ENCODE results near the gene OR51G2.
"Not testable (repeated sequence)": the region's sequence is repeated elsewhere in the genome, so short reads cannot be mapped to it uniquely, and the experiment has no call there.

OR51G2 gene

DNA sequence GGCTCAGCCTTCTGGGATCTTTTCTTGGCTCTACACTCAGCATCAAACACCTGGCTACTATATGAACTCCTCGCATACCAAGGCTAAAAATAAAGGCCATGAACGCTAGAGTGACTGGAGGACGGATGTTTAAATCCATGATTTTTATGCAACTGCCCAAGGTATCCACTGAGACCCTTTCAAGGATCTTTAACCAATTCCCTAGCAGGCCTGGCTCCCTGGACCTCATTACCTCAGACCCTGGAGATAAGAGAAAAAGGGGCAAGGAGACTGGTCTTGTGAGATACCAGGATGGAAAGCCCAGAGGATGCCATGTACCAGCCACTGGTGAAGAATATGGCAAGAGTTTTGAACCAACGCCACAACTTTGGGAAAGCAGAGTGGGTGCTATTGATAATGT, at the start of gene OR51G2:
Gene OR51G2 (minus strand): TSS at position 101 of the 400 bp plus-strand sequence. CDS start 3,687 bp downstream, outside the sequence.
- DNase-seq (ENCODE audit: low spot score), result no peak

DNA sequence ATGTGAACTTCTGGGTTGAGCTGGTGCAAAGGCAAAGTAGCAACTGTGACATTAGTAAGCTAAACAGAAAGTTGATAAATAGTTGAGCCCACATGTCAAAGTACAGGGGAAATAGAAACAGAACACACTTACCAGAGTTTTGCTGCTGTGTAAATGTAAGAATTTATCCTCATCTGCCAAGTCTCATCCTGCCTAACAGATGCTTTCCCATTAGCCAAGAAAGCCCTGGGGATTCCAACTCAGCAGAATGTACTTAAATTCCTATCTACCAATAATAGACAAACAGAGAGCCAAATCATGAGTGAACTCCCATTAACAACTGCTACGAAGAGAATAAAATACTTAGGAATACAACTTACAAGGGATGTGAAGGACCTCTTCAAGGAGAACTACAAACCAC, 43.7 kb upstream of the OR51G2 start:
- DNase-seq (ENCODE audit: low spot score), result no peak

GRCh38 chr11:4960877-4961276, 41.7 kb upstream of the OR51G2 start:
- DNase-seq (ENCODE audit: low spot score), result no peak

- no peak for DNase-seq (ENCODE audit: low spot score)
Observed at GRCh38 chr11:4957396-4957795, 38.2 kb upstream of the OR51G2 start.

GRCh38 chr11:4955613-4956012, 36.5 kb upstream of the OR51G2 start, which contains the start of gene OR51A2:
TSS of gene OR51A2 (minus strand) at chr11:4955713. CDS start at chr11:4955713, 0 bp downstream.
- not testable (repeated sequence) for DNase-seq (ENCODE audit: low spot score)

GRCh38 chr11:4947505-4947904, 28.4 kb upstream of the OR51G2 start, which contains the start of gene OR51A4:
TSS of gene OR51A4 (minus strand) at chr11:4947605. CDS start at chr11:4947100, 505 bp downstream.
- no peak for DNase-seq (ENCODE audit: low spot score)

GRCh38 chr11:4936745-4937144, 17.6 kb upstream of the OR51G2 start:
- no peak for DNase-seq (ENCODE audit: low spot score)

GRCh38 chr11:4932751-4933150, 13.6 kb upstream of the OR51G2 start:
- no peak for DNase-seq (ENCODE audit: low spot score)

GRCh38 chr11:4926608-4927007, 7.5 kb upstream of the OR51G2 start:
- DNase-seq (ENCODE audit: low spot score), result no peak

DNA sequence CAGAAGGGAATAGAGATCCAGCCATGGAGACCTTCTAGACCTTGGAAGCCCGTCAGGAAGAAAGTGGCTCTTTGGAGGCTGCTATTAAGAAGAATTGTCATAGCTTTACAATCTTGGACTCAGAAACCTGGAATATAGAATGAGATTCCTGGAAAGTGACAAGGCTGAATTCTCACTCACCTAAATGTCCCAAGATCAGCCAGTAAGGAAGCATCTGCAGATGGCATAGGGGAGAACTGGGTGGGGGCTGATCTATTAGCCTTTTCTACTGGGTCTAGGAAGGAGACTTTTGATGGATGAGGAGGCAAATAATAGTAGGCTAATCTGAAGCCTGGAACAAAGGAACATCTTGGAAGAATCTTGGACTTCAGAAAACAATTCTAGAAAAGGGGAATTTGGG, 5.1 kb upstream of the OR51G2 start, which contains the start of gene OR51G1:
Gene OR51G1 (minus strand): TSS at position 101 of the 400 bp plus-strand sequence. CDS start 0 bp downstream, at position 101.
- no peak for DNase-seq (ENCODE audit: low spot score)

DNA sequence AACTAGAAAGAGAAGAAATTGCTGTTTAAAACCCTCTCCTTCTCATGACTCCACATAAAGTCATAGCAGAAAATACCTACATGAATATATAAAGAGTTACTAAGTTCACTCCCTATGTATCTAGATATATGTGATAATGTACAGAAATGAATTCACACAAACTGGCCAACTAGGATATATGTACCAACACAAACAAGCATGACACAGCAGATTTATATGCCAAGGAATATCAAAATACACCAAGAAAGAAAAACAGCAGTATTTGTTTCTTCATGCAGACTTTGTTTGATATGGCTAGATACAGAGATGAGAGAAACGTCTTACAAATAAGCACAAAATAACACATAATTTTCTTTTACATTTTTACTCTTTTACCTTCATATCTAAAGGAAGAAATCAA, 3.2 kb upstream of the OR51G2 start:
- DNase-seq (ENCODE audit: low spot score), result no peak

- no peak for DNase-seq (ENCODE audit: low spot score)
Observed at GRCh38 chr11:4921796-4922195, 2.6 kb upstream of the OR51G2 start.

DNA sequence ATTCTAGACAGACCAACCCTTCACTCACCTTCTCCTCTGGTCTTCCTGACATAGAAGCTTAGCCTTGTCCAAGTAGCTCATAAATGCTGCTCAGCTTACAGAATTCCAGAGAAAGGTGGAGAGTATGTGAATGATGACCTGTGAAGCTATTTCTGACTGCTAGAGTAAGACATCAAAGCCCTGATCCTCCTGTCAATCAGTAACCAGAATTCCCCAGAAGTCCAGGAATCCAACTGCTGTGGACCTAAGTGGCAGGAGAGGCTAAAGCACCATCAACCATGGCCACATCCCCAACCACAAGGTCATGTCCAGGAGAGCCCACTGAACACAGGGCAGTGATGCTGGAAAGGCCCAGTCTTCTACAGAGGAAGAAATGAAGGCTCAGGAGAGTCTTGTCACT, 2.6 kb downstream of the OR51G2 start:
- DNase-seq (ENCODE audit: low spot score), result no peak

DNA sequence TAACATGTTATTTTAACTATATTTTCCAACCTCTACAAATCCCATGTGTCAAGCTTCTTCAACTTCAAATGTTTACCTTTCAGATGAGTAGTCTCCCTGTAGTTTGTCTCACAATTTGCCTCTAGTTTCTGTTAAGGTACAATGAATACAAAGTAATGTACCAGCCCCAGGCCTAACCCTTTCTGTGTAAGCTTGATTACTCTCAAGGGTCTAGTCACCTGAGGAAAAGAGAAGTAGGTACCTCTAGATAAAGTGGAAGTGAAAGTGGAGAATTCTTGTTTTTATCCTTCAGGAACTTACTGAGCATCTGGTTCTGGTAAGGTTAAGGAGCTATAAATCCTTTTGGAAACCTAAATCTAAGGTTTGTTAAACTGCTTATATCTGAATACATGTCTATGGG, 15.7 kb downstream of the OR51G2 start, which contains the start of gene OR51A7:
Gene OR51A7 (plus strand): TSS at position 300 of the 400 bp plus-strand sequence. CDS start 3,587 bp downstream, outside the sequence.
- DNase-seq (ENCODE audit: low spot score), result no peak

GRCh38 chr11:4891996-4892640, 27.0 kb downstream of the OR51G2 start:
- no peak for DNase-seq (ENCODE audit: low spot score)

- DNase-seq (ENCODE audit: low spot score), result no peak
Observed at GRCh38 chr11:4890279-4890678, 28.9 kb downstream of the OR51G2 start.

- no peak for DNase-seq (ENCODE audit: low spot score)
Observed at GRCh38 chr11:4887591-4887990, 31.6 kb downstream of the OR51G2 start.

DNA sequence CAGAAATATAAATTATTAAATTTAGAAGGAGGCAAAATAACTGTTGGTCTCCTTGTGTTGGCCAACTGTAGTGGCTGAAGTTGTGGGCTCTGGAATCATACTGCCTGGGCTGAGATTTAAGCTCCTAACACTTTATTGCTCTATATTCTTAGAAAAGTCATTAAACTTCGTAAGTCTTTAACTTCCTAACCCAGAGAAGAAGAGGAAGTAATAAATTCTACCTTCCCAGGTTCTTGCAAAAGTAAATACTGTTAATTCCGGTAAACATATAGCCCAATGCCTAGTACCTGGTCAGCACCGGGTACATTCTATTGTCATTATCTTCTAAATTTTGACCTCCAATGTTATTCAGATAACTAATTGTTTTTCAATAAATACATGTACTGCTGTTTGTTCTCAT, 33.0 kb downstream of the OR51G2 start:
- no peak for DNase-seq (ENCODE audit: low spot score)

- DNase-seq (ENCODE audit: low spot score), result no peak
Observed at GRCh38 chr11:4884361-4884760, 34.8 kb downstream of the OR51G2 start.

DNA sequence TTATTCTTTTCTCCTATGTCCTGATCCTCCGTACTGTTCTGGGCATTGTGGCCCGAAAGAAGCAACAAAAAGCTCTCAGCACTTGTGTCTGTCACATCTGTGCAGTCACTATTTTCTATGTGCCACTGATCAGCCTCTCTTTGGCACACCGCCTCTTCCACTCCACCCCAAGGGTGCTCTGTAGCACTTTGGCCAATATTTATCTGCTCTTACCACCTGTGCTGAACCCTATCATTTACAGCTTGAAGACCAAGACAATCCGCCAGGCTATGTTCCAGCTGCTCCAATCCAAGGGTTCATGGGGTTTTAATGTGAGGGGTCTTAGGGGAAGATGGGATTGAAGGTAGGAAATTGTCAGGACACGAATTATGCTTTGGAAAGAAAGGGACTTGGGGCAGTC, 36.6 kb downstream of the OR51G2 start:
- DNase-seq (ENCODE audit: low spot score), result no peak

DNA sequence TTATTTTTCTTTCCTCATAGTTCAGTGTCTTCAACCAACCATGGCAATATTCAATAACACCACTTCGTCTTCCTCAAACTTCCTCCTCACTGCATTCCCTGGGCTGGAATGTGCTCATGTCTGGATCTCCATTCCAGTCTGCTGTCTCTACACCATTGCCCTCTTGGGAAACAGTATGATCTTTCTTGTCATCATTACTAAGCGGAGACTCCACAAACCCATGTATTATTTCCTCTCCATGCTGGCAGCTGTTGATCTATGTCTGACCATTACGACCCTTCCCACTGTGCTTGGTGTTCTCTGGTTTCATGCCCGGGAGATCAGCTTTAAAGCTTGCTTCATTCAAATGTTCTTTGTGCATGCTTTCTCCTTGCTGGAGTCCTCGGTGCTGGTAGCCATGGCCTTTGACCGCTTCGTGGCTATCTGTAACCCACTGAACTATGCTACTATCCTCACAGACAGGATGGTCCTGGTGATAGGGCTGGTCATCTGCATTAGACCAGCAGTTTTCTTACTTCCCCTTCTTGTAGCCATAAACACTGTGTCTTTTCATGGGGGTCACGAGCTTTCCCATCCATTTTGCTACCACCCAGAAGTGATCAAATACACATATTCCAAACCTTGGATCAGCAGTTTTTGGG, 37.2 kb downstream of the OR51G2 start, which contains the start of gene OR51T1:
Gene OR51T1 (plus strand): TSS at position 41 of the 641 bp plus-strand sequence. CDS start 0 bp downstream, at position 41.
- no peak for DNase-seq (ENCODE audit: low spot score)

DNA sequence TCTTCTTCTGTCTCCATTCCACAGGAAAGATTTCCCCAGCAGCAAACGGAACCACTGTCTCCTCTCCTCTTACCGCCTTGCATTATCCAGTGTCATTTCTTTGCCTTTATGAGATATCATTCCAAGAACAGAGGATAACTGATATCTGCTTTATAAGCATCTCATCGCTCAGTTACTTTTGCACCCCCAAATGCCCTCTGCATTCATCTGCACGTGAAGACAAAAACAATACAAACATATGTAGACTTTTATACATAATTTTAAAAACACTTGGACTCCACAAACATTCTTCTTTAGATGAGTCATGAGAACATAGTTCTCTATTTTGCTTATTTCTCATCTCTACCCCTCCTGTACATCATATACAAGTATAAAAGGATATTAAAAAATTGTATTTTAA, 38.0 kb downstream of the OR51G2 start:
- no peak for DNase-seq (ENCODE audit: low spot score)

- DNase-seq (ENCODE audit: low spot score), result no peak
Observed at GRCh38 chr11:4865855-4866254, 53.3 kb downstream of the OR51G2 start.

Measured in globus pallidus (tissue), 1 donor.